Stimulated activated CD8-positive, alpha-beta memory T cell treated with anti-CD3 and anti-CD28 coated beads, Interleukin-12 subunit alpha, Interleukin-12 subunit beta, amount 100 ng/mL, for 4 hours (primary cell): Measurements from ENCODE around the gene AHSP.
"Not testable (repeated sequence)": the region's sequence is repeated elsewhere in the genome, so short reads cannot be mapped to it uniquely, and the experiment has no call there.

Source experiments
- DNase-seq: peaks from one replicate; pipeline ENCODE4 v3.0.0-alpha.2; 2020; ENCODE audit warnings: low read depth

The AHSP gene

GRCh38 chr16:31527734-31528274, at the start of gene AHSP:
AHSP (plus strand) TSS chr16:31527900; CDS start chr16:31528140, 240 bp downstream.
- DNase-seq = no peak

DNA sequence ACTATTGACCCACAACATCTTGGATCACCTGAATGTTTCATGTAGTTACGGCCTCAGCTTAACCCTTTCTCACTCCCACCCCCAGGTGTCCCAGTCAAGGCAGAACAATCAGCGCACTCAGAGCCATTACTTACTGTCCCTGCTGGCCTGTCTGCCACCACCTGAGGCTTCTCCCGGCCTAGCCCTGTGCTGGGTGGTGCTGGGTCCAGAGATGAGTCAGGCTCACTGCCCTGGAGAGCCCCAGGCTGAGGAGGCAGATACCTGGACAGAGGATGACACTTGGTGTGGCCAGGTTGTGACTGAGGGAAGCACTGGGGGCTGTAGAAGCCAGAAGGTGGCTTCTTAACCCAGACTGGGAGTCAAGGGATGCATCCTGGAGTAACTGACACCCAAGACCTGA, 48.7 kb upstream of the AHSP start:
- DNase-seq = no peak

DNA sequence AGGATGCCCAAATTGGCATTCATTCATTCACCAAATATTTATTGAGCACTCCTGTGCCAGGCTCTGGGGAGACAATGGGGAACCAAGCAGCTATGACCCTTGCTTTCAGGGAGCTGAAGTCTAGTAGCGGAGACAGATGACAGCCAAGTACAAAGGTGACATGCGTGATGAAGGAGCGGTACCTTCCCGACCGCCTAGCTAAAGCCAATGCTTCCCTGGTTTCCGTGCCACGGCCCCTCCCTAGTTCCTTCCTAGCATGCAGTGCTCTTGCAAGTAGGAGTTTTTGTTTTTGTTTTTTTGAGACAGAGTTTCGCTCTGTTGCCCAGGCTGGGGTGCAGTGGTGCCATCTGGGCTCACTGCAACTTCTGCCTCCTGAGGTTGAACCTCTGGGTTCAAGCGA, 47.9 kb upstream of the AHSP start:
- DNase-seq = no peak

GRCh38 chr16:31480851-31481536, 46.7 kb upstream of the AHSP start:
- DNase-seq = no peak

DNA sequence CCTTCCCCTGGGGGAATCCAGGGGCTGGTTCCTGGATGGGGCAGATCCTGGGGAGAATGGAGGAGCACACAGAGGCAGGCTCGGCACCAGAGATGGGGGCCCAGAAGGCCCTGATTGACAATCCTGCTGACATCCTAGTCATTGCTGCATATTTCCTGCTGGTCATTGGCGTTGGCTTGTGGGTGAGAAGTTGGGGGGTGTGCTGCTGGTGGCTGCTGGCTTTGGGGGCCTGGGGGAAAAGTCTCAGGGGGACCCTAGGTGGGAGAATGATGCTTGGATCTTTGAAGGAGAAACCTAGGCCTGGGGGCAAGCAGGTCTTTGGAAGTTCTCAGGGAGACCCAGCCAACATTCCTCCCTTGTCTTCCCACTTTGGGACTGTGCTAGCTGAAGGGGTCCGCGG, 44.6 kb upstream of the AHSP start, which contains the start of gene SLC5A2:
SLC5A2 (plus strand) TSS at position 43 of the 400 bp plus-strand sequence; CDS start at position 57, 14 bp downstream.
- no peak for DNase-seq

DNA sequence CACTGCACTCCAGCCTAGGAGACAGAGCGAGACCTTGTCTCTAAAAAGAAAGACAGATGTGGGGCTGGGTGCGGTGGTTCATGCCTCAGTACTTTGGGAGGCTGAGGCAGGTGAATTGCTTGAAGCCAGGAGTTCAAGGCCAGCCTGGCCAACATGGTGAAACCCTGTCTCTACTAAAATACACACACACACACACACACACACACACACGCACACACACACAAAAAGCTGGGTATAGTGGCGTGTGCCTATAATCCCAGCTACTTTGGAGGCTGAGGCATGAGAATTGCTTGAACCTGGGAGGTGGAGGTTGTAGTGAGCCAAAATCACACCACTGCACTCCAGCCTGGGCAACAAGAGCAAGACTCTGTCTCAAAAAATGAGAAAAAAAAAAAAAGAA, 43.7 kb upstream of the AHSP start:
- not testable (repeated sequence) for DNase-seq

DNA sequence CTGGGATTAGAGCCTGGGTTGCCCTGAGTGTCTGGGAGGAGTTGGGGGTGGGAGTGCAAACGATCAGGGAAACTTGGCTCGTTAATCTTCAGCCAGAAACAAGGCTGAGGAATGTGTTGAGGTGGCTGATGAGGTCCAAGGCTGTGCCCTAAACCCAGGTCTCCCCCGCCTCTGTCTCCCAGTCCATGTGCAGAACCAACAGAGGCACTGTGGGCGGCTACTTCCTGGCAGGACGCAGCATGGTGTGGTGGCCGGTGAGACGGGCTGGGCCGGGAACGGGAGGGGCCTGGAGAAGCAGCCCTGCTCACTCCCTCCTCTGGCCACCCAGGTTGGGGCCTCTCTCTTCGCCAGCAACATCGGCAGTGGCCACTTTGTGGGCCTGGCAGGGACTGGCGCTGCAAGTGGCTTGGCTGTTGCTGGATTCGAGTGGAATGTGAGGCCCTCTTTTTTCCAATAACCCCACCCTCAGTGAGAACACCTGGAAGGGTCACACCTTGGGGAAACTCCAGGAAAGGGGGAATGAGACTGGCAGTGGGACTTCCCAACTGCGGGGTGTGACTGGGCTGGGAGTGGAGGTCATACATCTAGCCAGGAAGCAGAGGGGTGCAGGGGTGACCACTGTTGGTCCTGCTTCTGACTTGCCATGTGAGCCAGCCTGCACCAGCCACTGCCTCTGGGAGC, 43.1 kb upstream of the AHSP start:
- DNase-seq = no peak

GRCh38 chr16:31485571-31485970, 42.1 kb upstream of the AHSP start:
- DNase-seq = no peak

GRCh38 chr16:31486045-31486444, 41.7 kb upstream of the AHSP start:
- no peak for DNase-seq

DNA sequence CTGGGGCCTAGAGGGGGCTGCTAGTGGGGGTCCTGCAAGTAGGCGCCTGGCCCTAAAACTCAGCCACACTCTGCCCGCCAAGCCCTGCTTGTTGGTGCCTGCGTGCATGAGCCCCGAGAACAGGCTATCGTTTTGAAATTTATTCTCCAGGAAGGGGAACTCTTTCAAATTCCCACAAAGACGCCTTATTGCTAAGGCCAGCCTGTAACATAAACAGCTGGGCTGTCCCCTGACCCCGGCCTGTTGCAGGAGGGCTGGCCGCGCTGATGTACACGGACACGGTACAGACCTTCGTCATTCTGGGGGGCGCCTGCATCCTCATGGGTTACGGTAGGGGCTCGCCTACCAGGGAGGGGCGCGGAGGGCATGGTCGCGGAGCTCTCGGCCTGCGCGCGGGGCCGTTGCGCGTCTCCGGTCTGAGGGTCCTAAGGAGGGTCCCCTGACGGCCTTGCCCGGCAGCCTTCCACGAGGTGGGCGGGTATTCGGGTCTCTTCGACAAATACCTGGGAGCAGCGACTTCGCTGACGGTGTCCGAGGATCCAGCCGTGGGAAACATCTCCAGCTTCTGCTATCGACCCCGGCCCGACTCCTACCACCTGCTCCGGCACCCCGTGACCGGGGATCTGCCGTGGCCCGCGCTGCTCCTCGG, 40.5 kb upstream of the AHSP start:
- DNase-seq = no peak

- DNase-seq = peak; percentile 58
These were observed 39.8 kb upstream of the AHSP start for GRCh38 chr16:31487720-31488467.

DNA sequence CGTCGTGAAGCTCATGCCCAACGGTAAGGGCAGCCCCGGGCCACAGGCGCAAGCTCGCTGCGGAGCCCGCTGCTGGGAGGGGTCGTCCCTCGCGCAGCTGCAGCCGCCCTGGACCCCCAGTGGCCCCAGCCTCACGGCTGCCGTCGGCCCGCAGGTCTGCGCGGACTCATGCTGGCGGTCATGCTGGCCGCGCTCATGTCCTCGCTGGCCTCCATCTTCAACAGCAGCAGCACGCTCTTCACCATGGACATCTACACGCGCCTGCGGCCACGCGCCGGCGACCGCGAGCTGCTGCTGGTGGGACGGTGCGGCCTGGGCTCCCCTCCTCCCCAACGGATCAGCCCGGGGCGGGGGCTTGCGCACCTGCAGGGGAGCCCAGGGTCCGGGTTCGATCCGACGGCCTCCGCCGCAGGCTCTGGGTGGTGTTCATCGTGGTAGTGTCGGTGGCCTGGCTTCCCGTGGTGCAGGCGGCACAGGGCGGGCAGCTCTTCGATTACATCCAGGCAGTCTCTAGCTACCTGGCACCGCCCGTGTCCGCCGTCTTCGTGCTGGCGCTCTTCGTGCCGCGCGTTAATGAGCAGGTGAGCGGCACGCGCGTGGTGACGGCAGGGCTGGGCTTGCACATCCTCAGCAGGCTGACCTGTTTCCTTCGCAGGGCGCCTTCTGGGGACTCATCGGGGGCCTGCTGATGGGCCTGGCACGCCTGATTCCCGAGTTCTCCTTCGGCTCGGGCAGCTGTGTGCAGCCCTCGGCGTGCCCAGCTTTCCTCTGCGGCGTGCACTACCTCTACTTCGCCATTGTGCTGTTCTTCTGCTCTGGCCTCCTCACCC, 39.0 kb upstream of the AHSP start:
- no peak for DNase-seq

DNA sequence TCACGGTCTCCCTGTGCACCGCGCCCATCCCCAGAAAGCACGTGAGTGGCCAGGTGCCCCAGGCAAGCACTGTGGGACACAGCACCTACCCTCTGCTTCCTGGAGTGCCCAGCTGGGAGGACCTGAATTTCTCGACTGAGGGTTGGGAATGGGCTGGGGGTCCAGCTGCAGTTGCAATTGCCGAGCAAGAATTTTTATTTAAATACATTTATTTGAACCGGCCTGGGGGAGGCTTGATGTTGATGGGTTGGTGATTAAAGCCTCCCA, 38.5 kb upstream of the AHSP start:
- DNase-seq = no peak

DNA sequence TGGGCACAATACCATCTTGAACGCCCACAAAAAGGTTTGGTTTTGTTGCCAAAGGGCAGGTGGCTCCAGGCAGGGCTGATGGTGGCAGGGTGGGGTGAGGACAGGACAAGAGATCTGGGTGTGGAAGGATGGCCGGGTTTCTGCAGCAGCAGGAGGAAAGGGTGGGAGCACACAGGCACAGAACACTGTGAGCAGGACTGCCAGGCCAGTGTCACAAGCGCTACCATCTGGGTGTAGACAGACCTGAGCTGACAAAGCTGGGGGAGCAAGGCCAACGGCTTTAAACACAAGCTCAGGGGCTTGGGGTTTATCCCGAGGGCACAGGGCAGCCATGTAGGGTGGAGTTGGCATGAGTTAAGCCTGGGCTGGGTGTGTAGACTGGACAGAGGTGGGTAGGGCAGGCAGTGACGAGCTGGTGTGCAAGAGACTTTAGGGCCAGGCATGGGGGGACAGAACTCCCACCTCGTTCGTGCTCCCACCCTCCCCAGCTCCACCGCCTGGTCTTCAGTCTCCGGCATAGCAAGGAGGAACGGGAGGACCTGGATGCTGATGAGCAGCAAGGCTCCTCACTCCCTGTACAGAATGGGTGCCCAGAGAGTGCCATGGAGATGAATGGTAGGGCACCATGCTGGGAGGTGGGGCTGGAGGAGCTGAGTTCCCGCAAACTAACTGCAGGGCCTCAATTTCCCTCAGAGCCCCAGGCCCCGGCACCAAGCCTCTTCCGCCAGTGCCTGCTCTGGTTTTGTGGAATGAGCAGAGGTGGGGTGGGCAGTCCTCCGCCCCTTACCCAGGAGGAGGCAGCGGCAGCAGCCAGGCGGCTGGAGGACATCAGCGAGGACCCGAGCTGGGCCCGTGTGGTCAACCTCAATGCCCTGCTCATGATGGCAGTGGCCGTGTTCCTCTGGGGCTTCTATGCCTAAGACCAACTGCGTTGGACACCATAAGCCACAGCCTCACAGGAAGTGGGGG, 37.8 kb upstream of the AHSP start:
- no peak for DNase-seq

DNA sequence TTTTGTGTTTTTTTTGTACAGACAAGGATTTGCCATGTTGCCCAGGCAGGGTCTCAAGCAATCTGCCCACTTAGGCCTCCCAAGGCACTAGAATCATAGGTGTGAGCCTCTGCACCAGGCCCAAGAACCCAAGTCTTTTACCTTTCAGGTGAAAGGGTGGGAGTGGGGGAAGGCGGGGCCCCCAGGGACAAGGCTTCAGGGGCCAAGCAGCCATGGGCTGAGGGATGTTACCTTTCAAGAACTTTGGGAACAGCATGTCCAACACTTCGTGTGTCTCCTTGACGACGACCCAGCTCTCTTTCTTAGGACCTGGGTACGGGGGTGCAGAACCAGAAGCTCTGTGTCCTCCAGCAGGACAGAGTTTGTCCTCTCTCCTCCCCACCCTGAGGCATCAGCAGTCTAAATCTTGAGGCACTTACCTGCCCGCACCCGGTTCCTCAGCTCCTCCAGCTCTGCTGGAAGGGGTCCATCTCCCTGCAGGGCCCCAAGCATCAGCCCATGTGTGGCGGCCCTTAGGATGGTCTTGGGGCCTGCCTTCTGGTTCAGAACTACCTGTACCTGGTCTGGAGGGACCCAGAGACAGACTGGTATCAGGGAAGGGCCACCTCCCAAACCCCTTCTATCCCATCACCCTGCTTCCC, 35.8 kb upstream of the AHSP start:
- no peak for DNase-seq

GRCh38 chr16:31493506-31494125, 34.1 kb upstream of the AHSP start:
- no peak for DNase-seq

- no peak for DNase-seq
These were observed 31.0 kb upstream of the AHSP start for GRCh38 chr16:31496670-31497069.

DNA sequence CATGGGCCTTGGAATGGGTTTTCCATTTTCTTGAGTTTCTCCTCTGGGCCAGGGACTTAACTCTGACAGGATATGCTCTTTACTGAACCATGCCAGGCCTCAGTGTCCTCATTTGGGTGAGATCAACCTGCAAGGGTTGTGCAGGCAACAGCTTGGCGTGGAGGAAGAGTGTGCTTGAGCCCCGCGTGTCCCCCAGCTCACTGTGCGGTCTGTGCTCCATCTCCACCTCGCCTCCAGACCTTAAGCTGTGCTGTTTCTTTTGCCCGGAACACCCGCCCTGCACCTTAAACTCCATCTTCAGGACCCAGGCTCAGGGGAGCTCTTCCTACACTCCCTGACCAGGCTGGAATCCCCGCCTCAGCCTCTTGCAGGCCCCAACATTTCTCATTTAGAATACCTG, 29.2 kb upstream of the AHSP start:
- no peak for DNase-seq

DNA sequence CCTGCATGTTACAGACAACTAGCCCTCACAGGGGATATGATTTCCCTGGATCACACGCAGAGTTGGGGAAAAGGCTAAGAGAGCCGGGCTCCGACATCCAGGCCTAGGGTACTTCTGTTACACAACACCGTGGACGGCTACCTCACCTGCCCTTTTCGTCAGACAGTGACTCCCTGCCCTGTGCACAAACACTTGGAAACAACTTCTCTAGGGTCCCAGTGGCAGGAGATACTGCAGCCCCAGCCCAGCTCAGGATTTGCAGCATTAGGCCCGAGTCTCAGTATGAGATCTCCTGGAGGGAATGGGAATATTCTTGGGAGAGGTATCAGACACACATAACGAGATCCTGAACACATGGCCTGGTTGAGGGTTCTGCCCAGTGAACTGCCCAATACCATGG, 27.8 kb upstream of the AHSP start:
- DNase-seq = no peak
